Astrocyte (in vitro differentiated cells and primary cell): ENCODE measurements around the gene TMEM101.
"Not testable (repeated sequence)": the region's sequence is repeated elsewhere in the genome, so short reads cannot be mapped to it uniquely, and the experiment has no call there.

Experiments
- EZH2 ChIP-seq: IDR thresholded peaks from 2 replicates; pipeline ENCODE4 v1.6.1; 2012; ENCODE audit warnings: mild to moderate bottlenecking, low read length, inconsistent platforms; ENCODE audit not compliant: insufficient read depth
- TF ChIP-seq, protein P1 (sequence below): IDR thresholded peaks from 2 replicates; pipeline ENCODE4 v1.5.1; 2011; ENCODE audit warnings: low read depth, mild to moderate bottlenecking, inconsistent platforms, low read length, moderate library complexity; ENCODE audit not compliant: insufficient read depth

DNA sequence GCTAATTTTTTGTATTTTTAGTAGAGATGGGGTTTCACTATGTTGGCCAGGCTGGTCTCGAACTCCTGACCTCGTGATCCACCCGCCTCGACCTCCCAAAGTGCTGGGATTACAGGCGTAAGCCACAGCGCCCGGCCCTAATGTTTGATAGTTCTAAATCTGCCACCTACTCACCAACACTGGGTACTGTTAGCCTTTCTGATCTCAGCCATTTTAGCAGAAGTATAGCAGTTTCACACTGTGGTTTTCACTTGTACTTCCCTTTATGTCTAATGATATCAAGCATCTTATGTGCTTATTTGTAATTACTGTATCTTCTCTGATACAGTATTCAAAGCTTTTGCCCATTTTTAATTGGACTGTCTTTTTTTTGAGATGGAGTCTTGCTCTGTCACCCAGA is 32.1 kb upstream of the TMEM101 start:
- TF ChIP-seq, protein P1, sequence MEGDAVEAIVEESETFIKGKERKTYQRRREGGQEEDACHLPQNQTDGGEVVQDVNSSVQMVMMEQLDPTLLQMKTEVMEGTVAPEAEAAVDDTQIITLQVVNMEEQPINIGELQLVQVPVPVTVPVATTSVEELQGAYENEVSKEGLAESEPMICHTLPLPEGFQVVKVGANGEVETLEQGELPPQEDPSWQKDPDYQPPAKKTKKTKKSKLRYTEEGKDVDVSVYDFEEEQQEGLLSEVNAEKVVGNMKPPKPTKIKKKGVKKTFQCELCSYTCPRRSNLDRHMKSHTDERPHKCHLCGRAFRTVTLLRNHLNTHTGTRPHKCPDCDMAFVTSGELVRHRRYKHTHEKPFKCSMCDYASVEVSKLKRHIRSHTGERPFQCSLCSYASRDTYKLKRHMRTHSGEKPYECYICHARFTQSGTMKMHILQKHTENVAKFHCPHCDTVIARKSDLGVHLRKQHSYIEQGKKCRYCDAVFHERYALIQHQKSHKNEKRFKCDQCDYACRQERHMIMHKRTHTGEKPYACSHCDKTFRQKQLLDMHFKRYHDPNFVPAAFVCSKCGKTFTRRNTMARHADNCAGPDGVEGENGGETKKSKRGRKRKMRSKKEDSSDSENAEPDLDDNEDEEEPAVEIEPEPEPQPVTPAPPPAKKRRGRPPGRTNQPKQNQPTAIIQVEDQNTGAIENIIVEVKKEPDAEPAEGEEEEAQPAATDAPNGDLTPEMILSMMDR, result not testable (repeated sequence)
- not testable (repeated sequence) for TF ChIP-seq EZH2
